Fibroblast of the aortic adventitia (primary cell): ENCODE results near the gene LRRC8C. TPM values are rescaled to one million over a fixed set of nuclear protein-coding genes. Genes with fewer than 3 reads are reported as not detected.

Source experiments
- DNase-seq: peaks from one replicate; pipeline ENCODE4 v3.0.0-alpha.2; 2010; ENCODE audit warnings: low read depth
- H3K4me3 ChIP-seq: 2 replicates; pipeline ENCODE4 v1.5.1; 2011; ENCODE audit warnings: low read depth, mild to moderate bottlenecking, control low read depth, low read length, moderate library complexity
- total RNA-seq: library from RNA; depleted of rRNA; stranded (reverse); fragments of >200 nt; gene quantifications from 2 replicates; pipeline ENCODE4 v1.2.3, GENCODE V29; 2012; ENCODE audit warnings: low replicate concordance
- TF ChIP-seq, protein P1 (sequence below): IDR thresholded peaks from 2 replicates; pipeline ENCODE4 v1.5.1; 2011; ENCODE audit warnings: mild to moderate bottlenecking, low read length, control low read depth, inconsistent platforms; ENCODE audit not compliant: insufficient read depth

LRRC8C gene
- total RNA-seq, 1 donor: 25.3 TPM

DNA sequence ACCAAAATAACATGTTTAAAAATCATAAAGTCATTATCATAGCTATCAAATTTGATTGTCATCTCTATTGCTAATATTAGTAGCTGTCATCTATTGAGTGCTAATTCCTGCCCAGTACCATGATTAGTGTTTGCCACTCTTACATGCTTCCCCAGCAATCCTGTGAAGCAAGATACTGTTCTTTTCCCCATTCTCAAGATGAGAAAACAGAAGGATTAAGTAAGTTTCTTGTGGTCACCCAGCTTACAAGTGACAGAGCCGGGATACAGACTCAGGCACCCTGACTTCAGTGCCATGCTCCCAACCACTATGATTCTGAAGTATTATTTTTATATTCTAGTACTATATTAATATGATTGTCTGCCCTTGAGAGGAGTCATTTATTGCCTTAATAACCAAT, 36.5 kb downstream of the LRRC8C start:
- TF ChIP-seq, protein P1, sequence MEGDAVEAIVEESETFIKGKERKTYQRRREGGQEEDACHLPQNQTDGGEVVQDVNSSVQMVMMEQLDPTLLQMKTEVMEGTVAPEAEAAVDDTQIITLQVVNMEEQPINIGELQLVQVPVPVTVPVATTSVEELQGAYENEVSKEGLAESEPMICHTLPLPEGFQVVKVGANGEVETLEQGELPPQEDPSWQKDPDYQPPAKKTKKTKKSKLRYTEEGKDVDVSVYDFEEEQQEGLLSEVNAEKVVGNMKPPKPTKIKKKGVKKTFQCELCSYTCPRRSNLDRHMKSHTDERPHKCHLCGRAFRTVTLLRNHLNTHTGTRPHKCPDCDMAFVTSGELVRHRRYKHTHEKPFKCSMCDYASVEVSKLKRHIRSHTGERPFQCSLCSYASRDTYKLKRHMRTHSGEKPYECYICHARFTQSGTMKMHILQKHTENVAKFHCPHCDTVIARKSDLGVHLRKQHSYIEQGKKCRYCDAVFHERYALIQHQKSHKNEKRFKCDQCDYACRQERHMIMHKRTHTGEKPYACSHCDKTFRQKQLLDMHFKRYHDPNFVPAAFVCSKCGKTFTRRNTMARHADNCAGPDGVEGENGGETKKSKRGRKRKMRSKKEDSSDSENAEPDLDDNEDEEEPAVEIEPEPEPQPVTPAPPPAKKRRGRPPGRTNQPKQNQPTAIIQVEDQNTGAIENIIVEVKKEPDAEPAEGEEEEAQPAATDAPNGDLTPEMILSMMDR: no peak
- no peak for DNase-seq
- no peak overlapping the region for H3K4me3 ChIP-seq

DNA sequence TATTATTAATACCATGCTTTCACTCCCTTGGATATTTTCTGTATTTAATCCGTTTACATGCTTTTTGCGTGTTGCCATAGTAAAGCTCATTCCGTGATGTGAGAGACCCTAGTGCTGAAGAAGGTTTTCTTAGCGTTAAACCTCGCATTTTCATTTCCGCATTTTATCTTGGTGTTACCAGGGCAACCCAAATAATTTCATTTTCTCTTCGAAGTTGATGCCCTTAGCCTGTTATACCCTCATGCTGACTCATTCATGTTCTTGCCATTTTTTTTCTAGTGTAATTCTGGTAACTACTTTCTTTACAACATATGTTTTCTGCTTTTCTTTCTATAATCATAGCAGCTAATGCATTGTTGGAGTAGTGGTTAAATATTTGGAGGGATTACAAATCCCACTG, 37.2 kb downstream of the LRRC8C start:
- TF ChIP-seq, protein P1: no peak
- peak overlapping the region; percentile 6 for H3K4me3 ChIP-seq
- peak; percentile 58 for DNase-seq

DNA sequence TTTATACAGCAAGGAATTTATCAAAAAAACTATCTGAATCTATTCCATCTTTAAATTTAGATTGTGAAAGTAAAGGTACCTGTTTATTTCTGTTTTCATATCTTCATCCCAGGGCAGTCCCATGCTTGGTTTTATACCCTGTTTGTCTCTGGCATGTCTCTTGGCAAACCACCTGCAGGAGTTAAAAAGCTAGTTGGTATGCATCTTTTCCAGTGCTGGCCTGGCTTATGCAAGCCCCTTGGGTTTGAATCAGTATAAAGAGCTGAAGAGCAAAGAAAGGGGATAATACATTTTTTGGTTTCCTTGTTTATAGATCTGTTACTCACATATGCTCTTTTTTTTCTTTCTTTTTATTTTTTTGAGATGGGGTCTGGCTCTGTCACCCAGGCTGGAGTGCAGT, 37.8 kb downstream of the LRRC8C start:
- no peak for DNase-seq
- TF ChIP-seq, protein P1: no peak
- no peak overlapping the region for H3K4me3 ChIP-seq

DNA sequence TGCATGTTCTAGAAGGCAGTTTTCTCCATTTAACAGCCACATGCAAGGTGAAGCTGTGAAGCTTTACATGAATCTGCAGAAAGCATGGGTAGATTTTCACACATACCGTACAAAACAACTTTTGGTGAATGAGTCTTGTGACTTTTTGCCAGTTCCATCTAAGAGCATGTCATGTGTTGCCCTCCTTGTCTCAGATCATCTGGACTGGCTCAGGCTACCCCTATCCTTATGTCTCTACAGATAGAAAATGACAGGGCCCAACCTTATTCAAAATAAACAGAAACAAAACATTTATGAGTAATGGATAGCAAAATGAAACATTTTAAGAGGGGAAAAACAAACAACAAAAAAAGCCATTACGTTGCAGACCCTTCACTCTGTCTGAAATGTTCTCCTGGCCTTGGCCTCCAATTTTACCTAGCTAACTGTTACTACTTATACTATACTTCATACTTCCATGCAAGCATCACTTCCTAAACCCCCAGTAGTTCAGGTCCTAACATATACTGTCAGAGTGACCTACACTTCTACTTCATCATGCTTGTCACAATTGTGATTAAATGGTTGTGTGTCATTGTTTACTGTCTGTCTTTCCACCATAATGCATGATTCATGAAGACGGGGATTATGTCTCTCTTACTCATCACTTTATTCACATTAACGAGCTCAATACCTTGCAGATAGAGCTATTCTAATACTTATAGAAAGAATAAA, 39.0 kb downstream of the LRRC8C start:
- no peak overlapping the region for H3K4me3 ChIP-seq
- TF ChIP-seq, protein P1: no peak
- DNase-seq: no peak

DNA sequence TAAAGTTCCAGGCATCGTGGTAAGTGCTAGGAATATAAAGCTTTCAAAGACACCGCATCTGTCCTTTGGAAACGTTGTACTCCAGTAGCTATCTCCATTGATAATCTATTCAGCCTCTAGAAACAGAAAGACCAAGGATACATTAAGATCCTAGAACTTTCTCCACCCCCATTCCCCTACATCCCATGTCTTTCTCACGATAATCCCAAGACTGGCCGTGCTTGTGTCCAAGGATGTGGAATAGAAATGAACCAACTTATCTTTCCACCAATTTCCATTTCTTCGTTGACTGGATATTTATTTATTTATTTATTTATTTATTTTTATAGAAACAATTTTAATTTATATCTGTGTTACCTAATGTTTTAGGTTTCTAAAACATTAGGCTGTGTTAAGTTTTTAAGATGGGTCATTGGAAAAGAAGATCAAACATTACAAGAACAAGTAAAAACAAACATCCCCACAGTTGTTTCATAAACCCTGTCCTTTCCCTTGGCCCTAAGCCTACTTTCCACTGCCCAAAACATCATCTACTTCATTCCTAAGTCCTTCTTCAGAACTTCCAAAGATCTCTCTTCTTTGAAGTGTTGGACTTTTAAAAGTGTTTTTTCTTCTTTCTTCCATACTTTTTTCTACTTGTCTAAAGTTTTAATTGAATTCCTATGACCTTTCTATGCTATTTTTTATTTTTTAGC, 39.7 kb downstream of the LRRC8C start:
- TF ChIP-seq, protein P1: no peak
- peak; percentile 45 for DNase-seq
- no peak overlapping the region for H3K4me3 ChIP-seq

DNA sequence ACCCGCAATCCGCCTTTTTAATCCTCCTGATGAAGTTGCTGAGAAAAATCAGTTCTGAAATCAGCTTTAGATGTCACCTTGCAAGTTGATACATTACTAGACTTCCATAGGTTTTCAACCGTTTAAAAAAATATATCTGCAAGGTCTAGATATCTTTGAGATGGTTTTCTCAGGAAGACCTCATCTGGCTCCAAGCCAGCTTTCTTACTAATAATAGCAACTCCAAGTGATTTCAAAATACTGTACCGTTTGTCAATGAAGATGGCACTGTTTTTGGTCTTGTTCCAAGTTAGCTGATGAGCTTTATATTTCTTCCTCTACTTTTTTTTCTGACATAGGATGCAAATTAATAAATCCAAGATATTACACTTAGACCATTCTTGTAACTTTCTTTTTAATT, 40.3 kb downstream of the LRRC8C start:
- TF ChIP-seq, protein P1: no peak
- DNase-seq: no peak
- no peak overlapping the region for H3K4me3 ChIP-seq

DNA sequence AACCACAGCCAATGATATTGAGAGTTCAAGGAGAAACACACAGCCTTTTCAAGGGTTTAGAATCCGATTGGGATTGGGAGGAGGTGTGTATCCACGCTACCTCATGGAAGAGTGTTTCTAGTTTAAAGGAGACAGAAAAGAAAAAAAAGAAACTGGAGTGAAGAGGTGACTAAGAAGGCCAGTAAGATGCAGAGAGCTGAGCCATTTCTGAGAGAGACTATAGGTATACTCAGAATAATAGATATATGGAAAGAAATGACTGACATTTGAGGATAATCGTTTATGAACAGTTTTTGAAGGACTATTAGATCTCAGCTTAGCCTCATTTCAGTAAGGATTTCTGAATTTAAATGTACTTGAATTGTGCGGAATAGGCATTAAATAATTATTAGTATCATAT, 42.8 kb downstream of the LRRC8C start:
- H3K4me3 ChIP-seq: no peak overlapping the region
- DNase-seq: no peak
- TF ChIP-seq, protein P1: no peak
